ENCODE measurements around the gene GJC3. TPM values are rescaled to one million over a fixed set of nuclear protein-coding genes. Genes with fewer than 3 reads are reported as not detected.

The GJC3 gene
- total RNA-seq, 1 donor from 2014 or later: not detected

DNA sequence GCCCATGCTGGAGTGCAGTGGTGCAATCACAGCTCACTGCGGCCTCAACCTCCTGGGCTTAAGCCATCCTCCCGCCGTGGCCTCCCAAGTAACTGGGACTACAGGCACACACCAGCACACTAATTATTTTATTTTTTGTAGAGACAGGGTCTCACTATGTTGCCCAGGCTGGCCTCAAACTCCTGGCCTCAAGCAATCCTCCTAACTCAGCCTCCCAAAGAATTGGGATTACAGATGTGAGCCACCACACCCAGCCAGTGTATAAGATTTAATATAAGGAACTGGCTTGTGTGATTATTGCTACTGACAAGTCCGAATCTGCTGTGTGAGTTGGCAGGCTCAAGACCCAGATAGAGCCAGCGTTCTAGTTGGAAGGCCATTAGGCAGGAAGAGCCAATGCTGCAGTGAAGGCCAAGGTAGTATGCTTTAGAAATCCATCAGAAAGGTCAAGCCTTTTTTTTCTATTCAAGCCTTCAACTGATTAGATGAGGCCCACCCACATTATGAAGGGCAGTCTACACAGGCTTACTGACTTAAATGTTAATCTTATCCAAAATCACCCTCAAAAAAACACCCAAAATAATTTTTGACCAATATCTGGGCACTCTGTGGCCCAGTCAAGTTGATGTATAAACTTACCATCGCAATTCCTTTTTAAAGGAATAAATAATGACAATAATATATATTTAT is 29.4 kb downstream of the GJC3 start:
- no peak for ATAC-seq
- H3K36me3 ChIP-seq: peaks cover 70% of the 10 kb centered on the region

DNA sequence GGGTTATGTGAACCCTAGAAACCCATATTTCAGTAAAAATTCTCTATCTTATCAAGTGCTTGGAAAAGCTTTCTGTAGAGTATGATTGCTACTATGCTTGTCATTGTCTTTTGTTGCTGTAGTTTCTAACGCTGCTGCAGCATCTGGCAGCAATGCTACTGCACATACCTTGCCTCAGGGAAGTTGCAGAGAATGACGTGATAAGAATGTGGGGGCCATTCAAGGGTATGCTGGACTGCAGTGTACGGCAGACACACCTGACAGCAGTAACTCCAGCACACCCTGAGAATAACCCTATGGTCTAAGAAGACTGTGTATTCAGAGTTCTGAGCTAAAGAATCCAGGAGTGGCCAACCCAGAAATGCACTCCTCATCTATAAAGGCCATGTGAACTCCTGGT is 30.6 kb downstream of the GJC3 start:
- ATAC-seq (no peak), DNase-seq (no peak)
- no peaks in the 10 kb centered on the region for H3K27me3 ChIP-seq
- no peaks in the 10 kb centered on the region for H3K9me3 ChIP-seq
- no peaks in the 10 kb centered on the region for H3K4me1 ChIP-seq
- peaks cover 59% of the 10 kb centered on the region for H3K36me3 ChIP-seq
- TF ChIP-seq, protein P1, sequence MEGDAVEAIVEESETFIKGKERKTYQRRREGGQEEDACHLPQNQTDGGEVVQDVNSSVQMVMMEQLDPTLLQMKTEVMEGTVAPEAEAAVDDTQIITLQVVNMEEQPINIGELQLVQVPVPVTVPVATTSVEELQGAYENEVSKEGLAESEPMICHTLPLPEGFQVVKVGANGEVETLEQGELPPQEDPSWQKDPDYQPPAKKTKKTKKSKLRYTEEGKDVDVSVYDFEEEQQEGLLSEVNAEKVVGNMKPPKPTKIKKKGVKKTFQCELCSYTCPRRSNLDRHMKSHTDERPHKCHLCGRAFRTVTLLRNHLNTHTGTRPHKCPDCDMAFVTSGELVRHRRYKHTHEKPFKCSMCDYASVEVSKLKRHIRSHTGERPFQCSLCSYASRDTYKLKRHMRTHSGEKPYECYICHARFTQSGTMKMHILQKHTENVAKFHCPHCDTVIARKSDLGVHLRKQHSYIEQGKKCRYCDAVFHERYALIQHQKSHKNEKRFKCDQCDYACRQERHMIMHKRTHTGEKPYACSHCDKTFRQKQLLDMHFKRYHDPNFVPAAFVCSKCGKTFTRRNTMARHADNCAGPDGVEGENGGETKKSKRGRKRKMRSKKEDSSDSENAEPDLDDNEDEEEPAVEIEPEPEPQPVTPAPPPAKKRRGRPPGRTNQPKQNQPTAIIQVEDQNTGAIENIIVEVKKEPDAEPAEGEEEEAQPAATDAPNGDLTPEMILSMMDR (IDR thresholded peaks at IDR 0.05): no peak
- H3K4me3 ChIP-seq: no peak overlapping the region
- H3K27ac ChIP-seq: no peak overlapping the region
- intact Hi-C loops (cut with DNase I): no loop called here

More for the DNA sequence above, 29.4 kb downstream of the GJC3 start:
- intact Hi-C loops (cut with DNase I): no loop called here
- no peaks in the 10 kb centered on the region for H3K27me3 ChIP-seq
- no peak overlapping the region for H3K27ac ChIP-seq
- H3K4me3 ChIP-seq: no peak overlapping the region
- TF ChIP-seq, protein P1 (IDR thresholded peaks at IDR 0.05): no peak
- H3K9me3 ChIP-seq: no peaks in the 10 kb centered on the region
- no peak for DNase-seq
- H3K4me1 ChIP-seq: no peaks in the 10 kb centered on the region

DNA sequence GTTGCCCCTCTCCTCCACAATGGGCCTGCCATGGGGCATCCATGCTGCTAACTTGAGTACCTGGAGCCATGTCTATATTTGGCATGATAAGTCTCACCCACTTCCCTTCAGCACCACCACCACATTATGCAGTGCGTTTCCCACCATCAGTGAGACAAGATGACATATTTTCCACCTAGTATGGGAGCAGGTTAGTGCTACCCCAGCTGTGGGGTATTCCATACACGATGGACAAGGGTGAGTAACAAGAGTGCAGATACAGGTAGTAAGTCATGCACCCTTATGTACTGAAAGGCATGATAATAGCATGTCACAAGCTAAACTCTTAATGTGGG is 31.4 kb downstream of the GJC3 start:
- peaks cover 50% of the 10 kb centered on the region for H3K36me3 ChIP-seq
- ATAC-seq: no peak

GRCh38 chr7:99897322-99898022 is 31.9 kb downstream of the GJC3 start:
- H3K9me3 ChIP-seq: no peaks in the 10 kb centered on the region
- no peaks in the 10 kb centered on the region for H3K27me3 ChIP-seq
- ATAC-seq: peak; percentile 9
- H3K4me1 ChIP-seq: no peaks in the 10 kb centered on the region
- intact Hi-C loops (cut with DNase I): no loop called here
- no peak for DNase-seq
- H3K4me3 ChIP-seq: no peak overlapping the region
- peaks cover 49% of the 10 kb centered on the region for H3K36me3 ChIP-seq
- no peak overlapping the region for H3K27ac ChIP-seq
- TF ChIP-seq, protein P1 (IDR thresholded peaks at IDR 0.05): no peak

More for the DNA sequence above, 31.4 kb downstream of the GJC3 start:
- no peak overlapping the region for H3K4me3 ChIP-seq
- no peak overlapping the region for H3K27ac ChIP-seq
- DNase-seq: no peak
- H3K4me1 ChIP-seq: no peaks in the 10 kb centered on the region
- no peaks in the 10 kb centered on the region for H3K9me3 ChIP-seq
- intact Hi-C loops (cut with DNase I): no loop called here
- TF ChIP-seq, protein P1 (IDR thresholded peaks at IDR 0.05): no peak
- H3K27me3 ChIP-seq: no peaks in the 10 kb centered on the region

DNA sequence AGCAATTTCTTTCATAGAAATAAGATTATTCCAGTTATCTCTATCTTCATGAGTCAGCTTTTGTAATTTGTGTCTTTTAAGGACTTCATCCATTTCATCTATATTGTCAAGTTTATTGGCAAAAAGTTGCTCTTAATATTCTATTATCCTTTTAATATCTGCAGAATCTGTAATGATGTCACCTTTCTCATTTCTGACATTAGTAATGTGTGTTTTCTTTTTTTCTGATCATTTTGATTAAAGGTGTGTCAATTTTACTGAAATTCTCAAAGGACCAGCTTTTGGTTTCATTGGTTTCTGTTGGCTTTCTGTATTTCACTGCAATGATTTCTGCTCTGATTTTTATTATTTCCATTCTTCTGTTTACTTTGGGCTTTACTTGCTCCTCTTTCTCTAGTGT is 34.7 kb downstream of the GJC3 start:
- Histone ChIP-seq H3K9me3 (no peaks in the 10 kb centered on the region), H3K27me3 (no peaks in the 10 kb centered on the region), H3K4me3 (no peak overlapping the region), H3K36me3 (peaks cover 48% of the 10 kb centered on the region), H3K27ac (no peak overlapping the region), H3K4me1 (no peaks in the 10 kb centered on the region)
- DNase-seq: no peak
- intact Hi-C loops (cut with DNase I): no loop called here
- ATAC-seq: no peak
- TF ChIP-seq, protein P1 (IDR thresholded peaks at IDR 0.05): no peak
